CD4-positive, alpha-beta T cell treated with Interleukin-17A for 1 hour (primary cell): ENCODE measurements around the gene SLC16A7.

Experiments used
- DNase-seq: peaks from one replicate; pipeline ENCODE4 v3.0.0-alpha.2; 2020

The SLC16A7 gene

GRCh38 chr12:59677857-59678256 lies 82.0 kb downstream of the SLC16A7 start:
- DNase-seq: no peak

- DNase-seq: no peak
Measured at GRCh38 chr12:59678759-59679411, 83.1 kb downstream of the SLC16A7 start.

DNA sequence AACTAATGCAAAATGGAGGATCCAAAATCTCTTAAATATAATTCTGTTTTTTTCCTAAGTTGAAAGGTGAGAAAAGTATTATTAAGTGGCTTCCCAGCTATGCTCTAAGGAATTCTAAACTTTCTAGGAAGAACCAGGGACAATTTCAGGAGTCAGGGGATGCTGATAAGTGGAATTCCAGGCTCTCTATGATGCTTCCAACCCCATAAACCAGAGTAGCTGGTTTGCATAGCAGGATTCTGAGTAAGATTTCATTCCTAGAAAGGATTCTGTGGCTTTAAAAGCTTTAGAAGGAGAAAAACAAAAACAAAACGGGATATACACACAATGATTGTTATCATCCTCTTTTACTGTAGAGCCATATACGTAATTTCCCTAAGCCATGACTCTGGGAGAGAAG lies 93.9 kb downstream of the SLC16A7 start:
- no peak for DNase-seq

DNA sequence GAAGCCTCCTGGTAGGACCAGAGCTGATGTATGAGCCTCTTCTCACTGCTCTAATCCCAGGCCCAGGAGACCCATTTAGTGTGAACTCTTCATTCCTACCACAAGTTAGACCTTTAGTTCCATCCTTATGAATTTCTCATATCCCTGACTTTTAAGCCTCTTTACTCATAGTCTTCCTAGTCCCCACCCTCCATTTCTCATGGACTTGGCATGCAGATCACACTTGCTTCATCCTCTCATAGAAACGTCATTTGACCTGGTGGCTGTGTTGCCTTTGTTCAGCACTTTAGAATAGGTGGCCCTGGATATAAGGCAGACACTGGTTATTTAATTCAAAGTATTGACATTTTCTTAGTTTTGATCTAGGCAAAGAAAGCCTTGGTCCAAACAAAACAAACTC lies 99.5 kb downstream of the SLC16A7 start:
- DNase-seq: no peak

GRCh38 chr12:59698600-59698999 lies 102.8 kb downstream of the SLC16A7 start:
- DNase-seq: no peak

- no peak for DNase-seq
Measured at GRCh38 chr12:59699421-59700152, 103.8 kb downstream of the SLC16A7 start.

DNA sequence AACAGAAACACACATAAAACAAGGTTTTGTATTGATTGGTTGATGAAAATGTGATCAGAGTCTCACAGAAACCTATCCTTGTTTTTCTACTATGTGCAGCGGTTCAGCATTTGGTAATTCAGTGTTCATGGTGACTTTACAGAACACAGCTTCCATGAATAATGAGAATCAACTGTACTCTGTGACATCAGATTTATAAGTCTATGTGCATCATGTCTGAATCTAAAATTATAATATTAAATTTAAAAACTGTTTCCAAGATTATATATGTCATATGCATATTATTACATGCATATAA lies 104.3 kb downstream of the SLC16A7 start:
- DNase-seq: no peak

DNA sequence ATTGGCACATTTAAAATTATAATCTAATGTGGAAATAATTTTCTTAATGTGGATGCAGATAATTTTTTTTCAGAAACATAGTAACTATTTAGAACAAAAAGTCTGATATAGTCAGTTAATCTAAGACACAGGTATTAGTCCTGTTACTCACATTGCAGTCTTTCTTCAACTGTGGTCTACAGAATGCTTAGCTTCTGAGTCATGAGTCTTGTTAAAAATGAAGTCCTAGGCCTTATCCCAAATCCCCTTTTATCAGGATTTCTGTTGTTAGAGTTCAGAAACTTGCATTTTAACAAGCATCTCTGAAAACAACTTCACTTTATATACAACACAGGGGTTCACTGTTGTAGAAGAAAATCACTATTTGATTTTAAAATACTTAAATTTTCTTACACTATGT lies 112.2 kb downstream of the SLC16A7 start:
- no peak for DNase-seq

GRCh38 chr12:59708484-59708883 lies 112.7 kb downstream of the SLC16A7 start:
- DNase-seq: no peak

- no peak for DNase-seq
Measured at GRCh38 chr12:59710004-59710628, 114.3 kb downstream of the SLC16A7 start.

DNA sequence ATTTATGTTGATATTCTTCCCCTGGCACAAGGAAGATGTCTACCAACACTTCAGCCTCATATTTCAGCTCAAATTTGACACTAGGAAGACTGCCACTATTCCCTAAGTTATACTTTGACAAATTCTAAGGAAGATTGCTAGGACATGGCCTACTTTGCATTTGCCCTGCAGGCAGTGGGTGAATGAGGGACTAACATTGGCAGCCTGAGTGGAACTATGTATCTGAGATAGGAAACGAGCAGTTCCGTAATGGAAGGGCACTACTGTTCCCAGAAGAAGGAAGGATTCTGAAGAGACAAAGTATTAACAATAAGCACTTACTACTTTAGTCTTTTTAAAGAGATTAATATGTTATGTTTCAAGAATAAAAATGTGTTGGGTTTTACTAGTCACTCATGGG lies 115.1 kb downstream of the SLC16A7 start:
- no peak for DNase-seq

DNA sequence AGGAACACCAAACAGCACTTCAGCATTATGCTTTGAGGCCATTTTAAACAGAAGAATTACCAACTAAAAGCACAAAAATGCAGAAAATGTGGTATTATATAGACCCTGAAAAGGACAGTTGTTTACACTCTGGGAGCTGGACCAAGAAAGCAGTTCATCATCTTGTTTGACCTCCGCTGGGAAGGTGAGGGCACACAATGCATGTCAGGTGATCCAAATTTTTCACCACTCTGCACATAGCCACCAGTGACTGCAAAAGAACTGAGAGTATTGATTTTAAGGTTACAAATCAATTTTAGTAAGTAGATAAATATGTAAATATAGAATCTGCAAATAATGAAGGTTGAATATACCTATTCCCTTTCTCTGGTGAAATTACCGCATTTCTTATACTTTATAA lies 119.6 kb downstream of the SLC16A7 start:
- DNase-seq: no peak

- no peak for DNase-seq
Measured at GRCh38 chr12:59716043-59716442, 120.2 kb downstream of the SLC16A7 start.

DNA sequence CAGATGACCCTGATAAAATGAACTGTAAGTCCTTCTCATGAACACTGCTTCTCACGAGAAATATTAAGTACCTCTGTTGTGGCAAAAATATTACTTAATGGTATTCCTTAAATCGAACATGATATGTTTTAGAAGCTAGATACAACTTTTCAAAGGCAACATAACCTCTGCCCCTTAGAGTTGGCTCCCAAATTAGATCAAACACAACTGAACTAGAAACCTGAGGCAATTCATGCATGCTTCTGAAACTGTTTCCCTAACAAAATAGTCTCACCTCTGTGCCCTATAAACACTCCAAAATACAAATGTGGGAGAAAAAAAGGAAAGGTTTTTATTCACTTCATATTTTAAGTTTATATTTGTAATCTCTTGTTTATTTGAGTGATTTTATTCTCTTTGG lies 121.6 kb downstream of the SLC16A7 start:
- DNase-seq: no peak

DNA sequence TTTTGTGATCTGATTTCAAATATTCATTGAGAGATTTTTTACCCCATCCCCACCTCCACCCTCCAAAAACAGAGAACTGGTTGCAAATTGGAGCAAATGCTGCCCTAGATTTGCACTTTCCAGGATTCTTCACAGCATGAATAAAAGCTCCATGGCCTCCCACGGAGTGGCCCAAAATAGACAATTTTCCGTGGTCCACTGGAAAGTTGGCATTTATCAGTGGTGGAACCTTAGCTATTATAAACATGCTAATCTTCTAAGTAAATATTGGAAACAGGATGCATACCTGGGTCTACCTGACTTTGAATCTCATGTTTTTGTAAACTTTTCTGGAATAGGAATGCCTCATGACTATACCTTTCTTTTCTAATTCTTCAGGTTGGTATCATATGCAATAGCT lies 123.9 kb downstream of the SLC16A7 start:
- no peak for DNase-seq

DNA sequence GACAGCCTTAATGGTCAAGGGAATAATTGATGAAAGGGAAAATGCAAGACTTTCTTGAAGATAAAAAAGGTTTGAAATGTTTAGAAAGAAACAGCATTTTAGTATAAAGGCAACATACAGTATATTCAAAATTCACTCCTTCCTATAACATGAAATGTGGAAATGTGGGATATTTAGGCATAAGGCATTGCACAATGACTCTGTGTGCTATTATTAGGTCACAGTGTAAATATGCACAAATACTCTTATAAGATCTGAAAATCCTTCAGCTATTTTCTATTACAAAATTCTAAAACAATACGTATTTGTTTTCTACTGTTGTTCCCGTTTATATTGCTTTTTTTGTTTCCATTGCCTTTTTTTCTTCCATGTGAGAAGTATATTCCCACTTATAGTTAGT lies 127.7 kb downstream of the SLC16A7 start:
- DNase-seq: no peak

- no peak for DNase-seq
Measured at GRCh38 chr12:59724011-59724695, 128.3 kb downstream of the SLC16A7 start.

DNA sequence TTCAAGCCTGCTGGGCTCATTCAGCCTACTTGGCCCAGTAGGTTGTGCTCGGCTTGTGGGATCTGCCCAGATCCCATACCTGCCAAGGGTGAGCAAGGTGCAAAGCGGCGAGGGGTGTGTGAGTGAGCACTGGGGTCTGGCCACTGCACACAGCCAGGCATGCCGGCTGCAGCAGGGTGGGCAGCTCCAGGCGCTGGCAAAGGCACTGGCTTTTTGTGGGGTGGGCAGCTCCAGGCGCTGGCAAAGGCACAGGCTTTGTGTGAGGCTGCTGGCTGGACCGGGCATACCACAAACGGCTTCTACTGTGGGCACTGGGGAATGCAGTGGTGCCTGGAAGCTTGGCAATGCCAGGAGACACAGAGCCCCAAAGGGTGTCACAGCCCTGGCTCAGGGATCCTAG lies 137.4 kb downstream of the SLC16A7 start:
- no peak for DNase-seq

- DNase-seq: no peak
Measured at GRCh38 chr12:59734371-59734770, 138.5 kb downstream of the SLC16A7 start.

DNA sequence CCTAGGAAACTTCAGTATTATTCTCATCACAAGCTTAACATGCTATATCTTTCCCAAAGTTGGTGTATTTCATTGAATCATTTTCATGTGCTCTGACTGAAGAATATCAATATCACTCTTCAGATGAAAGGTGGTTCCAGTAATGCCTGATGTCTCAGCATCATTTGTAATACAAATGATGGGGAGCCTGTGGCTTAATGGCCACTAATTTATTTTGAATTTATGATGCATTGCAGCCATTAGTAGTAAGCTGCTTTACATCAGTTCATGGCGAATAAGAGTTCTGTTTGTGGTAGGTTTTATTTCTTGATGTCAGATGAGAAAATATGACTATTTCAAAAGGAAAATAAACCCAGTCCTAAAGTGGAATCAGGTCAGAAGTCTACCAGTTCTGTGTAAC lies 139.4 kb downstream of the SLC16A7 start:
- no peak for DNase-seq

DNA sequence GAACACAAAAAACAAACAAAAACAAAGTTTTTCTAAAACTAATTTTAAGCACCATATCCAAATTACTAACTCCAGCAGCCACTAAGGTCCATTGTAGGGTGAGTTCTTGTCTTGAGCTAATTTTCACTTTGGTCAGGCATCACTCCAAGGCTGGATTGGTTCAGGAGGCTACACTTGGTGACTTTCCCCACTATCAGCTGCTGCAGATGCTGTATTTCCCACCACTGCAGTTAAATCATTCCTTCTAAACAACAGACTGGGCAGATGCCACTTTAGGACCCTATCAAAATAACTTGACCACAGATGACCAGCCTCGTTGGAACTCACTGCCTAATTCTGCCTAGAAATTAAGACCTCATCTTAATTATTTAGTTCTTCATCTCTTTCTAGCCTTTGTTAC lies 140.5 kb downstream of the SLC16A7 start:
- no peak for DNase-seq

GRCh38 chr12:59736786-59737185 lies 141.0 kb downstream of the SLC16A7 start:
- DNase-seq: no peak

DNA sequence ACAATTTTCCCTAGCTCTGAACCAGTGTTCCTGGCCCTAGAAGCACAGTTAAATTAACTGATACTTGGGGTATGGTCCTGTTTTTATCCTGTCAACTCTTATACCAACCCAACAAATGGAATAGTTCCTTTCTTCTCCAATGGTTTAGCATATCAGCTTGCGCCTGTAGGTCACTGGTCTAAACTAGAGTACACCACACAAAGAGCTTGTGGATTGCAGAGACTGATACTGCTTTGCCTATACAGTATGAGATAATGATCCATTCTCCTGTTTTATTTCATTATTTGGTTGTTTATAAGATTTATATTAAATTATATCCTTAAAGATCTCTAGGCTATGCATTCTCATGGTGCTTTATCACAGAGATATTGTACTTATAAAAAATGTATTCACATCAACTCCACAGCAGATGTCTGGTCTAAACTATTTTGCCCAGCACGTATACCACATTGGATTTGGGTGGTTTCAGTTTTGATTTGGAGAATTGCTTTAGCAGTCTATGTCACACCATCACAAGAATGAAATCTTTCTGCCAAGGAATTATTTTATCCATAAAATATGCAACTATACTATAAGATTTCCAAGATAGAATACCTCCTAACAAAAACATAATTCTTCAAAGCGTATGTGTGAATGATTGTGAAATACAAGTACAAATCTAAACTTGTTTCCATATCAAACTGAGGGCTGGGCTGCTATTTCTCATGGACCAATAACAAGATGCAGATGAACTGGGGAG lies 142.1 kb downstream of the SLC16A7 start:
- DNase-seq: no peak
